DND-41 (cell line): ENCODE results near the gene SUPT6H.

Source experiments
- EZH2 ChIP-seq: IDR thresholded peaks from 3 replicates; pipeline ENCODE4 v1.6.1; 2012; ENCODE audit warnings: borderline replicate concordance, low read depth, mild to moderate bottlenecking, moderate library complexity, low read length, inconsistent platforms; ENCODE audit not compliant: severe bottlenecking
- TF ChIP-seq, protein P1 (sequence below): IDR thresholded peaks from 2 replicates; pipeline ENCODE4 v1.5.1; 2012; ENCODE audit warnings: borderline replicate concordance, low read length, moderate library complexity, mild to moderate bottlenecking; ENCODE audit not compliant: poor library complexity, severe bottlenecking; ENCODE audit errors: extremely low read depth

- TF ChIP-seq, protein P1, sequence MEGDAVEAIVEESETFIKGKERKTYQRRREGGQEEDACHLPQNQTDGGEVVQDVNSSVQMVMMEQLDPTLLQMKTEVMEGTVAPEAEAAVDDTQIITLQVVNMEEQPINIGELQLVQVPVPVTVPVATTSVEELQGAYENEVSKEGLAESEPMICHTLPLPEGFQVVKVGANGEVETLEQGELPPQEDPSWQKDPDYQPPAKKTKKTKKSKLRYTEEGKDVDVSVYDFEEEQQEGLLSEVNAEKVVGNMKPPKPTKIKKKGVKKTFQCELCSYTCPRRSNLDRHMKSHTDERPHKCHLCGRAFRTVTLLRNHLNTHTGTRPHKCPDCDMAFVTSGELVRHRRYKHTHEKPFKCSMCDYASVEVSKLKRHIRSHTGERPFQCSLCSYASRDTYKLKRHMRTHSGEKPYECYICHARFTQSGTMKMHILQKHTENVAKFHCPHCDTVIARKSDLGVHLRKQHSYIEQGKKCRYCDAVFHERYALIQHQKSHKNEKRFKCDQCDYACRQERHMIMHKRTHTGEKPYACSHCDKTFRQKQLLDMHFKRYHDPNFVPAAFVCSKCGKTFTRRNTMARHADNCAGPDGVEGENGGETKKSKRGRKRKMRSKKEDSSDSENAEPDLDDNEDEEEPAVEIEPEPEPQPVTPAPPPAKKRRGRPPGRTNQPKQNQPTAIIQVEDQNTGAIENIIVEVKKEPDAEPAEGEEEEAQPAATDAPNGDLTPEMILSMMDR: no peak
- TF ChIP-seq EZH2: no peak
Observed at GRCh38 chr17:28716740-28717577, 55.0 kb downstream of the SUPT6H start.
